NCI-H1105 treated with DMSO at 0.1 percent for 48 hours (cell line): ENCODE data around the gene CYP4F22.
"Not testable (repeated sequence)": the region's sequence is repeated elsewhere in the genome, so short reads cannot be mapped to it uniquely, and the experiment has no call there.

Source experiments
- DNase-seq: peaks from one replicate; lab custom pipeline; 2025; lab: John Stamatoyannopoulos, UW

CYP4F22 gene

DNA sequence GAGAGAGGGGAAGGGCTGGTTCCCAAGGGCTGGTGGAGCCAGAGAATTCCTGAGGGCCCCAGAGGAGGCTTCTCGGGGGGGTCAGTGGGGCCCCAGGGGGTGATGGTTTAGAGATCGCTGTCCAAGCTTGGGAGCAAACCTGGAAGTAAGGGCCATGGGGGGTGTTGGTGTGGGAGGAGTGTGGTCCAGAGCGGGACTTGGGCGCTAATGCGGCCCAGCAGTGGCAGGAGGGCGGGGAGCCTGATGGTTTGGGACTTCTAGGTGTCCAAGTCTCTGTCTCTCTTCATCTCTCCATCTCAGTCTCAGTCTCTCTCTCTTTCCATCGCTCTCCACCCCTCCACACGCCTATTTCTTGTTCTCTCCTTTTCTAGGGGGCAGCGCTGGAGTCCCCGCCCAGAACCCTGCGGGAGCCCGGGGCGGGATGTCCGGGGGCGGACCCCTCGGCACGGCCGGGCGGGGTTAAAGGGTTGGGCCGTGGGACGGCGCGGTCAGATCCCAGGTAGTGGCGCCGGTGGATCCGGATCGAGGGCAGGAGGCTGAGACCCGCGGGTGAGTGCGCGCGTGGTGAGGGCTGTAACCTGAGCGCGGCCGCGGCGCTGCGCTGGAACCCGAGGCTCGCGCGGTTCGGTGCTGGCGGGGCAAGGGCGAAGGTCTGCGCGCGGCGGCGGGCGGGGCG is at the start of gene CYP4F22:
CYP4F22 (plus strand) TSS at position 491 of the 676 bp plus-strand sequence. CDS start 16,812 bp downstream, outside the sequence.
- DNase-seq, result no peak

DNA sequence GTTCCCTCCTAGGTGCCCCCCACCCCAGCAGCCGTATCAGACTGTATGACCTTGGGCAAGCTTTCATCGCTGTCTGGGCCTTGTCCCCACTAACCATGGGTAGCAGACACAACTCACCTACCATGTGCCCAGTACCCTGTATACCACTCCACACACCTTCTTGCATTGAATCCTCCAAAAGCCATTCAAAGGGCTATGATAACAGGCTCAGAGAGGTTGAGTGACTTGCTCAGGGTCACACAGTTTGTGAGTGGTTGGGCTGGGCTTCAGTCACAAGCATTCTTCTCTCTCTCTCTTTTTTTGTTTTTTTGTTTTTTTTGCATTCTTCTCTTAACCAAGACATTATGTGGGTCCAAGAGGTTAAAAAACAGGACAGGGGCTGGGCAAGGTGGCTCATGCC is 46.6 kb upstream of the CYP4F22 start:
- DNase-seq, result no peak

DNA sequence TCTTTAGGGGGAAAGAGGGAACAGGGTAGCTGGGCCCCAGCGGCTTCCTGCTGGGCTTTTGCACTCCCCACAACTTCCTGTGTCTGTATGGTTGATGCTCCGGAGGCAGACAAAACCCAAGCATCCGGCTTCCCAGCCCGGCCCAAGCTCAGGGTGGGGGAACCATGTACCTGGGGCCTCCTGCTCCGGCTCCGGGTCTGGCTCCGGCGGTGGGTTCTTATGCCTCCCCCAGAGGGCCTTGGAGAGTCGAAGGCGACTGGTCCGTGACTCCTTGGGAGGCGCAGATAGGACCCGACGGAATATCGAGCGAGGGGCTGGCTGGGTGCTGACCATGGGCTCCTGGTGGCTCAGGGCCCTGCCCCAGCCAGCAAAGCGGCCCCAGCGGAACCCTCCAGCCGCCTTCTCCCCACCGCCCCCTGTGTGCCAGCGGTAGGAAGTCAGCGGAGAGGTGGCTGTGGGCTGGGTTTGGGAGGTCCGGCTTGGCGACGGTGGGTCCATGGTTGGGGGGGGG is 44.4 kb upstream of the CYP4F22 start:
- no peak for DNase-seq

DNA sequence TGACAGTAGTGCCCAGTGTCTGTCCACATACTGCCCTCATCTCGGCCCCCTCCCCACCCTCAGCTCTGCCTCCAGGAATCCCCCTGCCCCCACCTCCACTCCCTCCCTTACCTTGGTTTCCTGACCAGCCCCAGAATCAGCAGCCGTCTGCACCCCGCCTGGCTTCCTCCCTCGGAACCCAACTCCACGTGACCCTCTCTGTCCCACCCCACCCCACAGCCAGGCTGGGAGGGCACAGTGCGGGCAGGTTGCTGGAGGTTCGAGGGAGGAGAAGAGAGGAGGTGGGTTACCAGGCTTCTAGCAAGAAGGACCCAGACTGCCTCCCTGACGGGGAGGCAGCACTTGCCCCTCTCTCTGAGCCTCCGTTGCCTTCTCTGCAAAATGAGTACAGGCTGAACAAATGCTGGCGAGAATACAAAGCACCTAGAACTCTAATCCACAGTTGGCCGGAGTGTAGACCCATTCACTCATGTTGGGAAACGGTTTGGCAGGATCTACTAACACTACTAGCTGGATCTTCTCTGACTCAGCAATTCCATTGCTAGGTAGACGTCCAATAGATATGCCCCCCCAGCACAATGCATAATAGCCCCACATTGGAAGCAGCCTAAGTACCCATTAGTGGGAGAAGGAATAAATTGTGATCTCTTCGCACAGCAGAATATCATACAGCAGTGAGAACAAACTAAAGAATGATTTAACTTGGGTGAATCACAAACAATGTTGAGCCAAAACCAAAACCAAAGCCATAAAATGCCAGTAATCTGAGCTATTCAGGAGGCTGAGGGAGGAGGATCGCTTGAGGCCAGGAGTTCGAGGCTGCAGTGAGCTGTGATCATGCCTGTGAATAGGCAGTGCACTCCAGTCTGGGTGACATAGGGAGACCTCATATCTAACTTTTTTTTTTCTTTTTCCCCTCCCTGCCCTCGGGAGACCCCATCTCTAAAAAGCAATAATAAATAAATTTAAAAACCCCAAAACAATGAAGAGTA is 43.6 kb upstream of the CYP4F22 start, which contains the start of gene RASAL3:
RASAL3 (minus strand) TSS at position 151 of the 992 bp plus-strand sequence. CDS start 186 bp downstream, outside the sequence.
- no peak for DNase-seq

DNA sequence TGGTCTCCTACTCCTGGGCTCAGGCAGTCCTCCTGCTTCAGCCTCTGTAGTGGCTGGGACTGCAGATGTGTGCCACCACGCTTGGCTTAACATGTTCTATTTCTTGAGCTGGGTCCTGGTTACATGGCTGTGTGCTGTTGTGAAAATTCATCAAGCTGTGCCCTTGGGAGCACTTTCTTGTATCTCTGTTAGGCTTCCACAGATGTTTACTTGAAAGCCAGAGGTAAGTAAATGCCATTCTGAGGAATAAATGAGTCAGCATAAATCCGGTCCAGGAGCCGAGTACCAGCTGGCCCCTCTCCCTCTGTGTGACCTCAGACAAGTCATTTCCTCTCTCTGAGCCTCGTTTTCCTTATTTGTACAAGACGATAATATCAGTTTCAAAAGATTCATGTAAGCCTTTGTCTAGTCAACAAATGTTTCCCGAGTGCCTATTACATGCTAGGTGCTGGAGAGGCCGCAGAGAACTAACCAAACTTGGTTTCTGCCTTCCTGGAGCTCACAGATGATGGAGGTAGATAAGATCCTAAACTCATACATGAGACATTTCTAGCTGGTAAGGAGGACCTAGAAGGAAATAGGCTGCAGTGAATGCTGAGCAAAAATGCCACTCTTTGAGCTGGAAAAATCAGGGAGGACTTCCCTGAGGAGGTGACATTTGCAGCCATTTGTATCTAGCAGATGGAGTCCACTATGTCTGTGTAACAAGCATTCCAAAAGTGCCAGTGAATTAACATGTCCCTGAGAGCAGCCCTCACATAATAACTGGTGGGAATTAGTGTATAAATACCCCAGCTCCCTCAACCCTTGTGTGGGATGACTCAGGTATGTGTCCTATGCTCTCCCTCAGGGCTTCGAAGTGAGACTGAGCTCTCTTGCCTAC is 41.2 kb upstream of the CYP4F22 start:
- DNase-seq, result no peak

DNA sequence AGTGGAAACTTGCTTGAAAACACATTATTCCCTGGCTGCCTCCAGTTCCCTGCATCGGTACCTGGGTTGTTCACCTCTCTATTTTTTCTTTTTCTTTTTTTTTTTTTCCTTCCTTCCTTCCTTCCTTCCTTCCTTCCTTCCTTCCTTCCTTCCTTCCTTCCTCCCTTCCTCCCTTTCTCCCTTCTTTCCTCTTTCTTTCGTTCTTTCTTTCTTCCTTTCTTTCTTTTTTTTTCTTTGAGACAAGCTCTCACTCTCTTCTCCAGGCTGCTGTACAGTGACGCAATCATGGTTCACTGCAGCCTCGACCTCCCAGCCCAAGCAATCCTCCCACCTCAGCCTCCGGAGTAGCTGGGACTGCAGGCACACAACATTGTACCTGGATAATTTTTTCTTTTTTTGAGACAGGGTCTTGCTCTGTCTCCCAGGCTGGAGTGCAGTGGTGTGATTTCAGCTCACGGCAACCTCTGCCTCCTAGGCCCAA is 40.6 kb upstream of the CYP4F22 start:
- DNase-seq, result no peak

DNA sequence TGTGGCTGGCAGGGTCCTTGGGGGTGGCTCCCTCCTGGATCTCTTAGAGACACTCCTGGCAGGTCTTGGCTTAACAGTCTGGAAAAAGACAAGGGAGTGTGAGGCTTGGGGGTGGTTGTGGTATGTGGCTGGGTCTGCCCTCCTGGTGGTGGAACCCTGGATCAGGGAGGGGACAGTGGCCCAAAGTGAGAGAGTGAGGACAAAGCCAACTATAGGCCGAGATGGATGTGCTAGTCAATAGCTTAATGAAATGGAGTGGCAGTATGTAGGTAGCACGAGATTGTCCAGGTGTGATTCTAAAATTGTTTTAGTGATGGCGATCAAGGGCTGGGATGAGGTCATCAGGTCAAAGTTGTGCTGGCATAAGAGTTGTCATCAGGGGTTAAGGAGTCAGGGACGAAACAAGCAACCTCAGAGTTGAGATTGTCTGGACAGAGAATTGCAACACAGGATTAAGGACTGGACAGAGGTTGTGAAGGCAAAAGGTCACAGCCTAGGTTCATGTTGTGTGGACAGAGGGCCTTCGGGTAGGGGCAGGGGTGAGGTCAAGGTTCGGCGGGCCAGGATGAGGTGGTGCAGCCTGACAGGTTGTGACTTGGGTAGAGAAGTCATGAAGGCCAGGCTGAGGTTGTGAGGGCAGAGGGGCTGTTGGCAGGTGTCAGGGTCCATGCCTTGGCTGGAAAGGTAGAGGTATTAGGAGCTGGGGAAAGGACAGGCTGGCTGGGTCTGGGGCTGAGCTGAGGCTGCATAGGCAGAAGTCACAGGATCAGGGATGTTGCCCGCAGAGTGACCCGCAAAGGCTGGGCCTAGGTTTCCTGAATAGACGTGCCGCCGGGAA is 39.4 kb upstream of the CYP4F22 start:
- no peak for DNase-seq

DNA sequence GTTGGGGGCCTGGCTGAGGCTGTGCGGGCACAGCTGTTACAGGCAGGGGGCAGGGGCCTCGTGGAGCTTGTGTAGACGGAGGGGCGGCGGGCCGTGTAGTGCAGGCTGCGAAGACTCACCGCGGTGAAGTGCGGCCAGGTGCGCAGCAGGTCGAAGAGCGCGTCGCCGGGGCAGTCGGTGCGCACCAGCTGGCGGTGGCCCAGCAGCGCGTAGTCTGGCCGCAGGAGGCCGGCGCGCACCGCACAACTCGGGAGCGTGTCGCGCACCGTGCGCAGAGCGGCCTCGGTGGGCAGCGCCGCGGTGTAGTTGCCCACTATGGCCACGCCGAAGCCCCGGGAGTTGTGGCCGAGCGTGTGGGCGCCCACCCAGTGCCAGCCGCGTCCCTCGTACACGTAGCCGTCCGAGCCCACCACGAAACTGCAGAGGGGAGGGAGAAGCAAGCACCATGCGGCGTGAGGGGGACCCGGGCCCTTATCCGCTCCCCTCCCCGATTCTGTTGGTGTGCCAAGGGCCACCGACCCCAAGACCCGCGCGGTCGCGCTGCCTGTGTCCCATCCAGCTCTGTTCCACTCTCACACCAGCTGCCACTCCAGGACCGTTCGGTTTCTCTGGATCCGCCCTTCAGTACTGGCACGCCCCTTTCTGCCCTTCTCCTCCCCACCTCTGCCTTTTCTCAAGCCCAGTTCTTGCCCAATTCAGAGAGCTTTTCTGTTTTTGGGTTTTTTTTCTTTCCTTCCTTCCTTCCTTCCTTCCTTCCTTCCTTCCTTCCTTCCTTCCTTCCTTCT is 38.6 kb upstream of the CYP4F22 start:
- DNase-seq, result peak; percentile 9

DNA sequence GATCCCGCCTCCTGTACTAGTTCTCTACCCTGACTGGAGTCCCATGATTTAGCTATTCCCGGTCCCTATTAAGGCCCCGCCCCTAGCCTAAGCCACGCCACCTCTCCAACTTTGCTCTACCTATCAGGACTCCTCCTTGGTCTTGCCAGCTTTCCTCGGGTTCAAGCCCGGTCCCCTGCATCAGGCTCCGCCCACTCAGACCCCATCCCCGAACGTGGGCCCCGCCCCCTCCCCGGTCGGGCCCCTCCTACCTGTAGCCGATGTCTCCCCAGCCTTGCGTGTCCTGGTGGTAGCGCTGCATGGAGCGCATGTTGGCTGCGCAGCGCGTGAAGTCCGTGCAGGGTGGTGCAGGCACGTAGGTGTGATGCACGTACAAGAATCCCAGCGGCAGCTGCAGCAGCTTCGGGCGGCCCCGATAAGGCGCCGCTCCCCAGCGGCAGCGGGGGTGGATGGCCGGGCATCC is 36.7 kb upstream of the CYP4F22 start:
- no peak for DNase-seq

DNA sequence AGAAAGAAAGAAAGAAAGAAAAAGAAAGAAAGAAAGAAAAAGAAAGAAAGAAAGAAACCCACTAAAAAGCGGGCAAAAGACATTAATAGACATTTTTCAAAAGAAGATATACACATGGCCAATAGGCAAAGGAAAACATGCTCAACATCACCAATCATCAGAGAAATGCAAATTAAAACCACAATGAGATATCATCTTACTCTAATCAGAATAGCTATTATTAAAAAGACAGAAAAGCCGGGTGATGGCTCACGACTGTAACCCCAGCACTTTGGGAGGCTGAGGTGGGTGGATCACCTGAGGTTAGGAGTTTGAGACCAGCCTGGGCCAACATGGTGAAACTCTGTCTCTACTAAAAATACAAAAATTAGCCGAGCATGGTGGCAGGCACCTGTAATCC is 34.5 kb upstream of the CYP4F22 start:
- DNase-seq, result not testable (repeated sequence)

DNA sequence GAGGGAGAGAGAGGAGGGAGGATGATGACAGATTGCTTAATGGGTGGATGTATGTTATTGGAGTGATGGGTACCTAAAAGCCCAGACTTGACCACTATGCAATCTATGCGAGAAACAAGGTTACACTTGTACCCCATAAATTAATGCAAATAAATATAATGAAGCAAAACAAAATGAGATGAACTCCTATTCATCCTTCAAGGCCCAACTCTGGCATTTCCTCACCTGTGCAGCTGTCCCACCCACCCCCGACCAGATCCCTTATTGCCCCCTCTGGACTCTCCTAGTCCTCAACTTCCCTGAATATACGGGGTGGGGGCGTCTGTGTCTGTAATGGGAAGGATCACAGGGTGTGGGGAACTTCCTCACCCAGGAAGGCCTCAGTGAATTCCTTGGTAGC is 33.2 kb upstream of the CYP4F22 start:
- no peak for DNase-seq

DNA sequence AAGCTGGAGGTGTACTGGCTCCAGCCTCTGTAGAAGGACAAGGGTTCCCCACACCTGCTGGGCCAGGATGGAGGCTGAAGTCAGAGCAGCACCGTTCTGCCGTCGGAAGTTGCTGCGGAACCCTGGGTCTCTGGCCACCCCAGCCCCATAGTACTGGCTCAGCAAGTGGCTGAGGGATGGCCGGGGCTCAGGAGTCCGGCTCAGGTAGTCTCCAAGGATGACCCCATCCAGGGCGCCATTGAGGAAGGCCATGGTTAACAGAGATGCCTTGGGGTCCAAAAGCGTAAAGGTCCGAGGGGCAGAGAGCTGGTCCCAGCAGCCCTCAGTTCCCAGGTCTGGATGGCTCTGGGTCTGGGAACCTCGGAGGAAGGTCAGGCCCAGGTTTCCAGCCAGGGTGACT is 32.7 kb upstream of the CYP4F22 start:
- DNase-seq, result no peak

DNA sequence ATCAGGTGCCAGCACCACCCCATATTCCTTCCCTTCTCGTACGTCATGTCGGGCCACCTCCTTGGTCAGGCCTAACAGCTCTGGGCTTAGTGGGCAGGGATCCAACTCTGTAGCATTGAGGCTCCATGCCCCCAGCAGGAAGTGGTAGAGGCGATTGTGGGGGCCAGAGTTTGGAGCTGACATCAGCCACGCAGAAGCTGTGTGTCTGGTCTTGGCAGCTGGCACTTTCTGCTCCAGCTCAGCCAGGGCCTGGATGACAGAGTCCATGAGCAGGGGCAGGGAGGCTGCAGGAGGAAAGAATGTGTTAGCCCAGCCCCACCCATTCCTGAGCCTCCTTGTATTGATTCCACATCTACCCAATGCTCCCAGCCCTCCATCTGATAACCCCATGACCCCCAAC is 32.0 kb upstream of the CYP4F22 start:
- no peak for DNase-seq

DNA sequence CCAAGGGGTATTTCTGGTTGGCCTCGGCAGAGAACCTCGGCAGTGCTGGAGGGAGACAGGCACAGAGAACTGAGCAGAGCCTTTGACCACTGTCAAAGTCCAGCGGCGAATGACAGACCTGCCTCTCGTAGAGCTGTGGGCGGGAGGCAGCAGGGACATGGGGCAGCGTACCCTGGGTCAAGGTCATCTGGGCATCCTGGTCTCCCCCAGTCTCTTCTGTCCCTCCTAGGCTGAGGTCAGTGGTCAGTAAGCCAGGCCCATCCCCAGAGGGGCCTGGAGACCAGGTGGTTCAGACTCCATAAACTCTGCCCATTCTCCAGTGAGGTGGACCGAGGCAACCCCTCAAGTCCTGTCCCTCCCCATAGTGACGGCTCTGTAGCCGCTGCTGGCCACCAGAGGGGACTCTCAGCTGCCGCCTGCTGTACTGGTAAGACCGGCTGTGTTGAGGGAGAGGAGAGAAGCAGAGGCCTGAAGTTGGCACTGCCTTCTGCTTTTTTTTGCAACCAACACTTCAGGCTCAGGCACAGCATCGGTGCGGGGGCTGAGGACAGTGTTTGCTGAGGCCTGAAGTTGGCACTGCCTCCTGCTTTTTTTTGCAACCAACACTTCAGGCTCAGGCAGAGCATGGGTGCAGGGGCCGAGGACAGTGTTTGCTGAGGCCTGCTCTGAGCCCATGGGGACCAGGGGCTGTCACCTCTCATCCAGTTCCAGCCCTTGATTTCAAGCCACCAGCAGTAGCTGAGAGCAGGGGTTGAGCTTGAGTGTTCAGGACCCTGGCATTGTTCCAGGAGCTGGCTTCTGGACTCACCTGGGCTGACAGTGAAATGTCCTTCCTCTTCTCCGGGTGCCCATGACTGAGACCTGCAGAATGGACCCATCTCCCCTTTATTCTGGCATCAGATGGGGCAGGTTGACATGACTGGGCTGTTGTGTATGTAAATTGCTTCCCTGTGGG is 28.7 kb upstream of the CYP4F22 start, which contains the start of gene PGLYRP2:
PGLYRP2 (minus strand) TSS at position 111 of the 955 bp plus-strand sequence. CDS start 130 bp downstream, outside the sequence.
- no peak for DNase-seq

DNA sequence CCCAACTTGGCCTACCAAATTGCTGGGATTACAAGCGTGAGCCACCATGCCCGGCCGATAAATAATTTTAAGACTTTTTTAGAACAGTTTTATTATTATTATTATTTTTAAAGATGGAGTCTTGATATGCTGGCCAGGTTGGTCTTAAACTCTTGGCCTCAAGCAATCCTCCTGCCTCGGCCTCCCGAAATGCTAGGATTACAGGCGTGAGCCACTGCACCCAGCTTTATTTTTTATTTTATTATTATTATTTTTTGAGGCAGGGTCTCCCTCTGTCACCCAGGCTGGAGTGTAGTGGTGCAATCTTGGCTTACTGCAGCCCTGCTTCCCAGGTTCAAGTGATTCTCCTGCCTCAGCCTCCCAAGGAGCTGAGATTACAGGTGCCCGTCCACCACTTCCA is 27.3 kb upstream of the CYP4F22 start:
- not testable (repeated sequence) for DNase-seq

DNA sequence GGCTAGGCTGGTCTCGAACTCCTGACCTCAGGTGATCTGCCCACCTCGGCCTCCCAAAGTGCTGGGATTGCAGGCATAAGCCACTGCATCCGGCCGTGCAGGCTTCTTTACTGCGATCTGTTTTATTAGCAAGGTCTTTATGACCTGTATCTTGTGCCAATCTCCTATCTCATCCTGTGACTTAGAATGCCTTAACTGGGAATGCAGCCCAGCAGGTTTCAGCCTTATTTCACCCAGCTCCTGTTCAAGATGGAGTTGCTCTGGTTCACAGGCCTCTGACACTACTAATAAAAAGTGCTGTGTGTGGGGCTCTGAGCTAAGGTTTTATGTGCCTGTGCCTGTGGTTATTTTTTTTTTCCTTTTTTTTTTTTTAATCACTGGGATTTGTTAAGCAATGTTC is 22.6 kb upstream of the CYP4F22 start:
- DNase-seq, result not testable (repeated sequence)

DNA sequence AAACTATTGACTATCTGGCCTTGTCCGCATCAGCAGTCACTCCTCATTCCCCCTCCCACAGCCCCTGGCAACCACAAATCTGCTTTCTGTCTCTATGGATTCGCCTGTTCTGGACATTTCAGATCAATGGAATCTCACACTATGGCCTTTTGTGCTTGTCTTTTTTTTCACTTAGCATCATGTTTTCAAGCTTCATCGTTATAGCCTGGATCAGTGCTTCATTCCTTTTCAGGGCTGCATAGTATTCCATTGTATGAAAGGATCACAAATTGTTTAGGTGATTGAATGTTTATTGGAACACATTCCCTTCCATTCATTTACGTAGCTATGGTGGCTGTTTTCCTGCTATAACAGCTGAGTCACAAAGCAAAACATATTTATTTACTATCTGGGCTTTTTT is 21.3 kb upstream of the CYP4F22 start:
- DNase-seq, result no peak

DNA sequence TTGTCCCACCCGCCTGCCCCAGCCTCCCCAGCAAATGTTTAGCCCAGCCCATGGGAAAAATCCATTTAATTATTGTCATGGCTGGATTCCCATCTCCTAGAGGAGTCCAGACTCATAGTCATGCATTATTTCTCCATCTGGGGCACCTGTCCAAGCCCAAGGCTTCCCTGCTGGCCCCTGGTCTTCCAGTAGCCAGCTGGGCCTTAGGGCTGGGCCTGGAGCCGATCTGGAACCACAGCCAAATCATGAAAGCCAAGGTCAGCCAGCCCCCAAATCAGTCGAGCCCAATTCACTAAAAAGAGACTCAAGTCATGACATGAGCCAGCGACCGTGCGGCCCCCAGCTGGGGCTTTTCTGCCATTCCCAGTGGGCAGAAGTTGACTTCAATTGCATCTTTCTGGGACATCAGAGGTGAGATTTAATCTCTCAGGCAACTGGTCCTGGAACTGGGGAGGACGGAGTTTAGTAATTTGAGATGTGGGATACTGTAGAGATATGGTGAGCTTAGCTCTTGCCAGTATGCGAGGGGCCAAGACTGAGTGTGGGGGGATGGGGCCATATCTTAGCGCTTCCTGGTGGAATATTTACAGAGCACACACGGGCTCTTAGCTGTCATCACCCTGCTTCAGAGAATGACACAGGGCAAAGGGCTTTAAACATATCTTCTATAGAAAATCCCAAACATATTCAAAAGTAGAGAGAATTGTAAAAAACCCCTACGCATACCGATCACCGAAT is 19.7 kb upstream of the CYP4F22 start:
- DNase-seq, result no peak
